Fibroblast of mammary gland (primary cell): ENCODE results near the gene RARG.

Experiments used
- DNase-seq: peaks from one replicate; pipeline ENCODE4 v3.0.0-alpha.2; 2010; ENCODE audit warnings: low read depth
- H3K4me3 ChIP-seq: 2 replicates; pipeline ENCODE4 v1.5.1; 2011; ENCODE audit warnings: low read depth, mild to moderate bottlenecking, low read length, moderate library complexity; ENCODE audit not compliant: control insufficient read depth
- CTCF ChIP-seq: conservative IDR thresholded peaks from 2 replicates; pipeline ENCODE4 v1.5.1; 2011; ENCODE audit warnings: low read depth, low read length, inconsistent platforms; ENCODE audit not compliant: control insufficient read depth, insufficient read depth

The RARG gene

GRCh38 chr12:53258541-53259539 is 26.8 kb upstream of the RARG start:
- no peak for TF ChIP-seq CTCF
- DNase-seq: no peak
- no peak overlapping the region for H3K4me3 ChIP-seq

- no peak for TF ChIP-seq CTCF
- H3K4me3 ChIP-seq: no peak overlapping the region
- no peak for DNase-seq
These were observed 24.0 kb upstream of the RARG start for GRCh38 chr12:53255996-53256395.

- DNase-seq: no peak
- TF ChIP-seq CTCF: no peak
- no peak overlapping the region for H3K4me3 ChIP-seq
These were observed 23.0 kb upstream of the RARG start for GRCh38 chr12:53254816-53255545.

- H3K4me3 ChIP-seq: no peak overlapping the region
- TF ChIP-seq CTCF: no peak
- no peak for DNase-seq
These were observed 21.3 kb upstream of the RARG start for GRCh38 chr12:53253298-53253697.

- H3K4me3 ChIP-seq: peak overlapping the region; percentile 84
- no peak for TF ChIP-seq CTCF
- peak; percentile 25 for DNase-seq
These were observed 20.4 kb upstream of the RARG start for GRCh38 chr12:53252349-53252916.

- peak overlapping the region; percentile 84 for H3K4me3 ChIP-seq
- peak; percentile 28 for TF ChIP-seq CTCF
- peak; percentile 62 for DNase-seq
These were observed 19.7 kb upstream of the RARG start for GRCh38 chr12:53251477-53252348.
